ENCODE data around the gene MYO5A.

- TF ChIP-seq CTCF (IDR thresholded peaks at IDR 0.05) (no peak), EZH2 (IDR thresholded peaks at IDR 0.05; ENCODE audit: borderline replicate concordance, insufficient read depth, low read depth, low read length, poor library complexity, severe bottlenecking) (no peak)
Measured at GRCh38 chr15:52417521-52417920, 111.2 kb downstream of the MYO5A start.

All from B cell (primary cell).